Omental fat pad (tissue), 4 donors: ENCODE measurements around the gene CCL3. TPM values are rescaled to one million over a fixed set of nuclear protein-coding genes. Genes with fewer than 3 reads are reported as not detected.

Source experiments
- ATAC-seq: fragments of 150-250 bp; one replicate; pipeline ENCODE4 v1.9.1; 2016; ENCODE audit warnings: mild to moderate bottlenecking, moderate library complexity; ENCODE audit not compliant: low FRiP score
- DNase-seq: peaks from one replicate; pipeline ENCODE4 v3.0.0-alpha.2; 2019; ENCODE audit warnings: low spot score
- CTCF ChIP-seq, 3 donors: fragments of 450-650 bp; IDR thresholded peaks; one replicate each; pipeline ENCODE4 v1.5.1; 2016 to 2017; ENCODE audit warnings: antibody characterized with exemption in 3 of 3, mild to moderate bottlenecking in 3 of 3, moderate library complexity in 2 of 3
- total RNA-seq, 4 donors: library from RNA; depleted of rRNA; stranded (reverse); fragments of >200 nt; gene quantifications; one replicate each; pipeline ENCODE4 v1.1.0, GENCODE V29; 2016

Gene CCL3
- total RNA-seq: 10 to 100 TPM in 2 of 4 donors, 1 to 10 TPM in 2; 4.1 to 12.1 (median 8.0) TPM

- no peak for DNase-seq
Measured at GRCh38 chr17:36089888-36090836, at the start of gene CCL3. Gene CCL3 (minus strand): TSS chr17:36090143. CDS start chr17:36090058, 85 bp downstream.

GRCh38 chr17:36136439-36136838 lies 46.5 kb upstream of the CCL3 start:
- ATAC-seq: no peak
- DNase-seq: no peak
- TF ChIP-seq CTCF (IDR thresholded peaks at IDR 0.05): no peak

More at GRCh38 chr17:36089888-36090836, at the start of gene CCL3:
- ATAC-seq: no peak
- TF ChIP-seq CTCF (IDR thresholded peaks at IDR 0.05): no peak

- no peak for TF ChIP-seq CTCF (IDR thresholded peaks at IDR 0.05)
- no peak for ATAC-seq
- DNase-seq: no peak
Measured at GRCh38 chr17:36136036-36136435, 46.1 kb upstream of the CCL3 start.

- TF ChIP-seq CTCF (IDR thresholded peaks at IDR 0.05): no peak
- no peak for ATAC-seq
- DNase-seq: no peak
Measured at GRCh38 chr17:36135465-36135864, 45.5 kb upstream of the CCL3 start.

- ATAC-seq (no peak), DNase-seq (no peak)
- TF ChIP-seq CTCF (IDR thresholded peaks at IDR 0.05): no peak
Measured at GRCh38 chr17:36133602-36134236, 43.8 kb upstream of the CCL3 start.

- no peak for DNase-seq
- TF ChIP-seq CTCF (IDR thresholded peaks at IDR 0.05): no peak
- no peak for ATAC-seq
Measured at GRCh38 chr17:36132421-36132831, 42.5 kb upstream of the CCL3 start.
